ENCODE data around the gene KISS1R. TPM values are rescaled to one million over a fixed set of nuclear protein-coding genes. Genes with fewer than 3 reads are reported as not detected.

The KISS1R gene
- total RNA-seq, 3 donors from 2014 or later: 0.15 to 0.33 TPM; not detected in 1

DNA sequence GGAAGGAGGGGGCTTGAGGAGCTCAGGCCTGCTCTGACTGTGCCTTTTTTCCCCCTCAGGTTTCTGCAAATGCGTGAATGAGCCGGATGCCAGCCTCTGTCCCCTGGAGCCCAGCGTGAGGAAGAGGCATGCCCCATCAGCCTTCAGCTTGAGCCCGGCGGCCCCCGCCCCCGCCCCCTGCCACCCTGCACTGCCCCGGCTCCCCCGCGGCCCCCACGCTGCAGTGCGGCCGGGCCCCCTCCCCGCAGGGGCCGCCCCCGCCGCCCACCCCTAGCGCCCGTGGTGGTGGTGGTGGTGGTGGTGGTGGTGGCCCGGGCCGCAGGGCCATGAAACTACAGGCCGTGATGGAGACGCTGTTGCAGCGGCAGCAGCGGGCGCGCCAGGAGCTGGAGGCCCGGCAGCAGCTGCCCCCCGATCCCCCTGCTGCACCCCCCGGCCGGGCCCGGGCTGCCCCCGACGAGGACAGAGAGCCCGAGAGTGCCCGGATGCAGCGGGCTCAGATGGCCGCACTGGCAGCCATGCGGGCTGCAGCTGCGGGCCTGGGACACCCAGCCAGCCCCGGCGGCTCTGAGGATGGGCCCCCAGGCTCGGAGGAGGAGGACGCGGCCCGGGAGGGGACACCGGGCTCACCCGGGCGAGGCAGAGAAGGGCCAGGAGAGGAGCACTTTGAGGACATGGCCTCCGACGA lies 12.2 kb downstream of the KISS1R start:
- DNase-seq (ENCODE audit: low spot score in 2 of 2): no peak
- intact Hi-C loops (cut with DNase I; ENCODE audit: low total_unique reads): no loop called here
- H3K4me1 ChIP-seq: peaks cover 1 to 11% of the 10 kb centered on the region in 2 donors
- no peaks in the 10 kb centered on the region for H3K9me3 ChIP-seq
- no peak overlapping the region for H3K27ac ChIP-seq
- no peaks in the 10 kb centered on the region for H3K36me3 ChIP-seq
- TF ChIP-seq POLR2A (IDR thresholded peaks at IDR 0.05): no peak
- H3K27me3 ChIP-seq: no peaks in the 10 kb centered on the region
- no peak overlapping the region for H3K4me3 ChIP-seq

- Histone ChIP-seq H3K9me3 (no peaks in the 10 kb centered on the region), H3K27ac (no peak overlapping the region), H3K36me3 (no peaks in the 10 kb centered on the region), H3K27me3 (no peaks in the 10 kb centered on the region), H3K4me1 (peaks cover 4 to 11% of the 10 kb centered on the region in 2 donors), H3K4me3 (no peak overlapping the region)
- TF ChIP-seq, protein P1, sequence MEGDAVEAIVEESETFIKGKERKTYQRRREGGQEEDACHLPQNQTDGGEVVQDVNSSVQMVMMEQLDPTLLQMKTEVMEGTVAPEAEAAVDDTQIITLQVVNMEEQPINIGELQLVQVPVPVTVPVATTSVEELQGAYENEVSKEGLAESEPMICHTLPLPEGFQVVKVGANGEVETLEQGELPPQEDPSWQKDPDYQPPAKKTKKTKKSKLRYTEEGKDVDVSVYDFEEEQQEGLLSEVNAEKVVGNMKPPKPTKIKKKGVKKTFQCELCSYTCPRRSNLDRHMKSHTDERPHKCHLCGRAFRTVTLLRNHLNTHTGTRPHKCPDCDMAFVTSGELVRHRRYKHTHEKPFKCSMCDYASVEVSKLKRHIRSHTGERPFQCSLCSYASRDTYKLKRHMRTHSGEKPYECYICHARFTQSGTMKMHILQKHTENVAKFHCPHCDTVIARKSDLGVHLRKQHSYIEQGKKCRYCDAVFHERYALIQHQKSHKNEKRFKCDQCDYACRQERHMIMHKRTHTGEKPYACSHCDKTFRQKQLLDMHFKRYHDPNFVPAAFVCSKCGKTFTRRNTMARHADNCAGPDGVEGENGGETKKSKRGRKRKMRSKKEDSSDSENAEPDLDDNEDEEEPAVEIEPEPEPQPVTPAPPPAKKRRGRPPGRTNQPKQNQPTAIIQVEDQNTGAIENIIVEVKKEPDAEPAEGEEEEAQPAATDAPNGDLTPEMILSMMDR (IDR thresholded peaks at IDR 0.05): no peak
- TF ChIP-seq POLR2A (IDR thresholded peaks at IDR 0.05): no peak
- TF ChIP-seq POLR2AphosphoS5 (IDR thresholded peaks at IDR 0.05): no peak
- intact Hi-C loops (cut with DNase I; ENCODE audit: low total_unique reads): no loop called here
- no peak for DNase-seq (ENCODE audit: low spot score in 2 of 2)
Observed at GRCh38 chr19:929891-930258, 12.7 kb downstream of the KISS1R start.

GRCh38 chr19:931860-932647 lies 14.9 kb downstream of the KISS1R start:
- Histone ChIP-seq H3K4me1 (peaks cover 4 to 11% of the 10 kb centered on the region in 2 donors), H3K9me3 (no peaks in the 10 kb centered on the region), H3K27ac (peak overlapping the region in 1 of 2 donors; percentile 69), H3K27me3 (no peaks in the 10 kb centered on the region), H3K4me3 (peak overlapping the region in 1 of 3 donors; percentile 61), H3K36me3 (no peaks in the 10 kb centered on the region)
- intact Hi-C loops (cut with DNase I; ENCODE audit: low total_unique reads): no loop called here
- no peak for DNase-seq (ENCODE audit: low spot score in 2 of 2)
- no peak for TF ChIP-seq POLR2AphosphoS5 (IDR thresholded peaks at IDR 0.05)
- TF ChIP-seq POLR2A (IDR thresholded peaks at IDR 0.05): no peak

GRCh38 chr19:932648-933552 lies 15.8 kb downstream of the KISS1R start:
- DNase-seq (ENCODE audit: low spot score in 2 of 2): peak in 1 of 2 donors; percentile 71
- Histone ChIP-seq H3K27me3 (no peaks in the 10 kb centered on the region), H3K9me3 (no peaks in the 10 kb centered on the region), H3K4me1 (peaks cover 4 to 11% of the 10 kb centered on the region in 2 donors), H3K36me3 (no peaks in the 10 kb centered on the region), H3K4me3 (peak overlapping the region in 2 of 3 donors; percentile 21 to 61), H3K27ac (peak overlapping the region; percentile 45 to 69)
- intact Hi-C loops (cut with DNase I; ENCODE audit: low total_unique reads): no loop called here
- TF ChIP-seq POLR2AphosphoS5 (IDR thresholded peaks at IDR 0.05) (peak in 2 of 3 donors; percentile 50 to 53), POLR2A (IDR thresholded peaks at IDR 0.05) (no peak)

GRCh38 chr19:933553-933882 lies 16.4 kb downstream of the KISS1R start:
- intact Hi-C loops (cut with DNase I; ENCODE audit: low total_unique reads): no loop called here
- DNase-seq (ENCODE audit: low spot score in 2 of 2): no peak
- Histone ChIP-seq H3K9me3 (no peaks in the 10 kb centered on the region), H3K27me3 (no peaks in the 10 kb centered on the region), H3K4me3 (peak overlapping the region in 2 of 3 donors; percentile 21 to 61), H3K27ac (peak overlapping the region; percentile 45 to 69), H3K4me1 (peaks cover 4 to 11% of the 10 kb centered on the region in 2 donors), H3K36me3 (no peaks in the 10 kb centered on the region)
- no peak for TF ChIP-seq POLR2AphosphoS5 (IDR thresholded peaks at IDR 0.05)
- no peak for TF ChIP-seq POLR2A (IDR thresholded peaks at IDR 0.05)
- TF ChIP-seq, protein P1 (IDR thresholded peaks at IDR 0.05): no peak

- no peaks in the 10 kb centered on the region for H3K36me3 ChIP-seq
- peak overlapping the region; percentile 39 to 69 for H3K27ac ChIP-seq
- H3K9me3 ChIP-seq: no peaks in the 10 kb centered on the region
- DNase-seq (ENCODE audit: low spot score in 2 of 2): no peak
- intact Hi-C loops (cut with DNase I; ENCODE audit: low total_unique reads): no loop called here
- H3K4me3 ChIP-seq: peak overlapping the region in 2 of 3 donors; percentile 5 to 21
- TF ChIP-seq POLR2AphosphoS5 (IDR thresholded peaks at IDR 0.05): no peak
- TF ChIP-seq POLR2A (IDR thresholded peaks at IDR 0.05): no peak
- TF ChIP-seq, protein P1 (IDR thresholded peaks at IDR 0.05): no peak
- H3K4me1 ChIP-seq: peaks cover 4 to 11% of the 10 kb centered on the region in 2 donors
- H3K27me3 ChIP-seq: no peaks in the 10 kb centered on the region
Observed at GRCh38 chr19:934197-934840, 17.2 kb downstream of the KISS1R start.
